Nephron progenitor cell (in vitro differentiated cells): ENCODE results near the gene GAK.

Source experiments
- DNase-seq: peaks from one replicate; pipeline ENCODE4 v3.0.0; 2021
- H3K27ac Mint-ChIP-seq: 2 replicates; pipeline ENCODE4 v1.8.0; 2021; ENCODE audit warnings: mild to moderate bottlenecking, moderate library complexity, mixed read lengths
- H3K27me3 Mint-ChIP-seq: 2 replicates; pipeline ENCODE4 v1.8.0; 2021; ENCODE audit warnings: mild to moderate bottlenecking, low read depth, mixed read lengths; ENCODE audit not compliant: poor library complexity
- H3K36me3 Mint-ChIP-seq: 2 replicates; pipeline ENCODE4 v1.8.0; 2021; ENCODE audit warnings: low read depth, mixed read lengths
- H3K4me1 Mint-ChIP-seq: 2 replicates; pipeline ENCODE4 v1.8.0; 2021; ENCODE audit warnings: mixed read lengths
- H3K4me3 Mint-ChIP-seq: 2 replicates; pipeline ENCODE4 v1.8.0; 2021; ENCODE audit warnings: mild to moderate bottlenecking, moderate library complexity, mixed read lengths
- H3K9me3 Mint-ChIP-seq: 2 replicates; pipeline ENCODE4 v1.8.0; 2021; ENCODE audit warnings: mild to moderate bottlenecking, moderate library complexity, mixed read lengths
- TF ChIP-seq, protein P1 (sequence below): fragments of 200-600 bp; sonication (generic); IDR thresholded peaks from 2 replicates; pipeline ENCODE4 v1.5.0; 2021; ENCODE audit warnings: antibody characterized with exemption

GAK gene

DNA sequence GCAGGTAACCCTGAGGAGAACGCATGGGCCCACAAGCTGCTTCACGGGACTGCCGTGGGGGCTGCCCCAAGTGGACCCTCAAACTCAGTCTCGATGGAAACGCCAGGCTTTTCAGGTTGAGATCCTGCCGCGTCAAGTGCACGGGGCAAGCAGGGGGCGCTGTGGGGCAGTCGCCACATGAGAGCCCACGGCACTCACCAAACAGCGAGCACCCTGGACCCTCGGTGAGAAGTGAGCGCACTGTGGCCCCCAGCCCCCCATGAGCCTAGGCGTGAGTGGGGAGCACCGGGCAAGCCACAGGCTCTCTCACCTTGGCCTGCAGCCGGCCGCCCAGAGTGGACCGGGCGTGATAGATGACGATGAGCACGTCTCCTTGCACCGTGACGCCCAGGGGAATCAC is 55.3 kb downstream of the GAK start:
- Mint-ChIP-seq H3K36me3 (peaks cover 43% of the 10 kb centered on the region), H3K4me3 (no peak overlapping the region), H3K9me3 (no peaks in the 10 kb centered on the region), H3K4me1 (no peaks in the 10 kb centered on the region), H3K27me3 (no peaks in the 10 kb centered on the region), H3K27ac (no peak overlapping the region)
- DNase-seq = peak; percentile 41
- TF ChIP-seq, protein P1, sequence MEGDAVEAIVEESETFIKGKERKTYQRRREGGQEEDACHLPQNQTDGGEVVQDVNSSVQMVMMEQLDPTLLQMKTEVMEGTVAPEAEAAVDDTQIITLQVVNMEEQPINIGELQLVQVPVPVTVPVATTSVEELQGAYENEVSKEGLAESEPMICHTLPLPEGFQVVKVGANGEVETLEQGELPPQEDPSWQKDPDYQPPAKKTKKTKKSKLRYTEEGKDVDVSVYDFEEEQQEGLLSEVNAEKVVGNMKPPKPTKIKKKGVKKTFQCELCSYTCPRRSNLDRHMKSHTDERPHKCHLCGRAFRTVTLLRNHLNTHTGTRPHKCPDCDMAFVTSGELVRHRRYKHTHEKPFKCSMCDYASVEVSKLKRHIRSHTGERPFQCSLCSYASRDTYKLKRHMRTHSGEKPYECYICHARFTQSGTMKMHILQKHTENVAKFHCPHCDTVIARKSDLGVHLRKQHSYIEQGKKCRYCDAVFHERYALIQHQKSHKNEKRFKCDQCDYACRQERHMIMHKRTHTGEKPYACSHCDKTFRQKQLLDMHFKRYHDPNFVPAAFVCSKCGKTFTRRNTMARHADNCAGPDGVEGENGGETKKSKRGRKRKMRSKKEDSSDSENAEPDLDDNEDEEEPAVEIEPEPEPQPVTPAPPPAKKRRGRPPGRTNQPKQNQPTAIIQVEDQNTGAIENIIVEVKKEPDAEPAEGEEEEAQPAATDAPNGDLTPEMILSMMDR = peak; percentile 27

GRCh38 chr4:875818-876423 is 56.2 kb downstream of the GAK start:
- no peaks in the 10 kb centered on the region for H3K27me3 Mint-ChIP-seq
- H3K9me3 Mint-ChIP-seq = no peaks in the 10 kb centered on the region
- peaks cover 43% of the 10 kb centered on the region for H3K36me3 Mint-ChIP-seq
- no peaks in the 10 kb centered on the region for H3K4me1 Mint-ChIP-seq
- no peak for DNase-seq
- TF ChIP-seq, protein P1 = no peak
- H3K27ac Mint-ChIP-seq = no peak overlapping the region
- no peak overlapping the region for H3K4me3 Mint-ChIP-seq

GRCh38 chr4:874971-875817 is 56.9 kb downstream of the GAK start:
- no peak for DNase-seq
- H3K9me3 Mint-ChIP-seq = no peaks in the 10 kb centered on the region
- H3K36me3 Mint-ChIP-seq = peaks cover 48% of the 10 kb centered on the region
- peak overlapping the region; percentile 21 for H3K27ac Mint-ChIP-seq
- TF ChIP-seq, protein P1 = no peak
- H3K4me1 Mint-ChIP-seq = no peaks in the 10 kb centered on the region
- H3K27me3 Mint-ChIP-seq = no peaks in the 10 kb centered on the region
- H3K4me3 Mint-ChIP-seq = no peak overlapping the region

- no peaks in the 10 kb centered on the region for H3K4me1 Mint-ChIP-seq
- H3K36me3 Mint-ChIP-seq = peaks cover 45% of the 10 kb centered on the region
- no peaks in the 10 kb centered on the region for H3K27me3 Mint-ChIP-seq
- DNase-seq = no peak
- TF ChIP-seq, protein P1 = no peak
- H3K27ac Mint-ChIP-seq = no peak overlapping the region
- no peak overlapping the region for H3K4me3 Mint-ChIP-seq
- H3K9me3 Mint-ChIP-seq = no peaks in the 10 kb centered on the region
Measured at GRCh38 chr4:874056-874455, 58.1 kb downstream of the GAK start.

GRCh38 chr4:872241-872981 is 59.7 kb downstream of the GAK start:
- no peaks in the 10 kb centered on the region for H3K9me3 Mint-ChIP-seq
- H3K27ac Mint-ChIP-seq = no peak overlapping the region
- no peak for DNase-seq
- peaks cover 41% of the 10 kb centered on the region for H3K36me3 Mint-ChIP-seq
- no peak overlapping the region for H3K4me3 Mint-ChIP-seq
- TF ChIP-seq, protein P1 = no peak
- H3K4me1 Mint-ChIP-seq = no peaks in the 10 kb centered on the region
- no peaks in the 10 kb centered on the region for H3K27me3 Mint-ChIP-seq
